K562 (cell line): ENCODE measurements around the gene KEL. TPM values are rescaled to one million over a fixed set of nuclear protein-coding genes. Genes with fewer than 3 reads are reported as not detected.

Experiments used
- ATAC-seq: fragments of 200-7000 bp; cut with Tn5 transposase; 3 replicates; pipeline ENCODE4 v1.9.1; 2020; ENCODE audit warnings: moderate library complexity
- BruUV-seq: library from RNA; stranded (reverse); fragments of 400-500 nt; replicated peaks from 2 replicates; lab custom pipeline; 2021; lab: Mats Ljungman, UMichigan
- CTCF ChIA-PET: fragments of 300-600 bp; formaldehyde crosslinking; extraction: SDS; loops from one replicate; lab custom pipeline; 2021; ENCODE audit warnings: low intra/inter-chr PET ratio; lab: Yijun Ruan, JAX
- POLR2A ChIA-PET: fragments of 300-600, 350-650 bp; sonication (Branson Sonifier 250); formaldehyde crosslinking; extraction: SDS; loops from one replicate; lab custom pipeline; 2021; ENCODE audit warnings: antibody characterized with exemption, inconsistent platforms; lab: Yijun Ruan, JAX
- DNase-seq, 4 experiments: peaks; one replicate each; pipeline versions ENCODE4 v3.0.0 to v3.0.0-alpha.2; 2011 to 2018; ENCODE audit warnings: low spot score in 3 of 4, mixed read lengths in 3 of 4; ENCODE audit errors: extremely low read depth in 1 of 4
- FAIRE-seq: peaks from 2 replicates; lab custom pipeline; 2011; peaks lifted over from hg19 to GRCh38; lab: Jason Lieb, UNC
- H2AFZ ChIP-seq: 2 replicates; pipeline ENCODE4 v1.6.0; 2011; ENCODE audit warnings: low read depth, low read length, control low read depth, inconsistent platforms
- H3K27ac ChIP-seq: fragments of 200-600 bp; 3 replicates; pipeline ENCODE4 v1.8.0; 2011; ENCODE audit warnings: low read depth, mild to moderate bottlenecking, control low read depth, inconsistent platforms, low read length, moderate library complexity, mixed read lengths; ENCODE audit errors: extremely low read depth
- H3K27me3 ChIP-seq, 2 experiments: fragments of 300-600 bp in 1 of 2; 2 replicates in 1 of 2; 3 replicates in 1 of 2; pipeline versions ENCODE4 v1.6.0 to v1.8.0; 2011; ENCODE audit warnings: inconsistent platforms in 2 of 2, low read length in 2 of 2, mild to moderate bottlenecking in 1 of 2, mixed read lengths in 1 of 2, moderate library complexity in 1 of 2; ENCODE audit not compliant: control insufficient read depth in 2 of 2, insufficient read depth in 2 of 2
- H3K36me3 ChIP-seq: fragments of 300-600 bp; 3 replicates; pipeline ENCODE4 v1.8.0; 2011; ENCODE audit warnings: mild to moderate bottlenecking, low read length, inconsistent platforms; ENCODE audit not compliant: control insufficient read depth, insufficient read depth
- H3K4me1 ChIP-seq, 2 experiments: fragments of 200-600 bp in 1 of 2; replicated peaks in 1 of 2; 2 replicates in 1 of 2; 3 replicates in 1 of 2; pipeline versions ENCODE4 v1.5.1 to v1.8.0; 2011; ENCODE audit warnings: inconsistent platforms in 2 of 2, low read length in 2 of 2, mild to moderate bottlenecking in 1 of 2, mixed read lengths in 1 of 2, moderate library complexity in 1 of 2; ENCODE audit not compliant: control insufficient read depth in 2 of 2, insufficient read depth in 2 of 2
- H3K4me2 ChIP-seq: 2 replicates; pipeline ENCODE4 v1.6.1; 2011; ENCODE audit warnings: low read length, control low read depth, inconsistent platforms, mixed read lengths; ENCODE audit not compliant: insufficient read depth
- H3K4me3 ChIP-seq: fragments of 200-600 bp; sonication (generic), shearing (Covaris generic); 2 replicates; pipeline ENCODE4 v1.5.1; 2016; ENCODE audit warnings: control low read depth, inconsistent platforms
- H3K79me2 ChIP-seq: fragments of 200-600 bp; 3 replicates; pipeline ENCODE4 v1.8.0; 2011; ENCODE audit warnings: low read length, inconsistent platforms; ENCODE audit not compliant: control insufficient read depth, insufficient read depth
- H3K9ac ChIP-seq, 2 experiments: 2 replicates each; pipeline versions ENCODE4 v1.6.0 to v1.6.1; 2011; ENCODE audit warnings: low read depth in 2 of 2, low read length in 2 of 2, control low read depth in 1 of 2, inconsistent platforms in 1 of 2, mild to moderate bottlenecking in 1 of 2, mixed read lengths in 1 of 2; ENCODE audit not compliant: insufficient read depth in 1 of 2
- H3K9me1 ChIP-seq: one replicate; pipeline ENCODE4 v1.6.0; 2011; ENCODE audit warnings: inconsistent platforms, mild to moderate bottlenecking, low read length, moderate library complexity; ENCODE audit not compliant: control insufficient read depth, insufficient read depth
- H3K9me3 ChIP-seq: replicated peaks from 2 replicates; pipeline ENCODE4 v1.5.1; 2011; ENCODE audit warnings: low read depth, low read length, inconsistent platforms; ENCODE audit not compliant: control insufficient read depth, insufficient read depth
- H4K20me1 ChIP-seq: replicated peaks from 2 replicates; pipeline ENCODE4 v1.6.1; 2011; ENCODE audit warnings: low read length, inconsistent platforms, mixed read lengths; ENCODE audit not compliant: control insufficient read depth, insufficient read depth
- ATF1 ChIP-seq, 2 experiments: fragments of 450-650 bp in 1 of 2; IDR thresholded peaks; 2 replicates each; pipeline ENCODE4 v1.6.1; 2016; ENCODE audit warnings: missing compliant biosample characterization in 1 of 2, missing genetic modification characterization in 1 of 2
- CTBP1 ChIP-seq: fragments of 450-650 bp; IDR thresholded peaks from 2 replicates; pipeline ENCODE4 v1.6.1; 2016; ENCODE audit warnings: borderline replicate concordance
- ETV5 ChIP-seq: sonication (generic); formaldehyde crosslinking; IDR thresholded peaks from 2 replicates; pipeline ENCODE4 v1.4.0; 2020; ENCODE audit warnings: low read depth, mild to moderate bottlenecking, missing genetic modification reagents
- JUND ChIP-seq, 2 experiments: IDR thresholded peaks; 2 replicates in 1 of 2; 3 replicates in 1 of 2; pipeline ENCODE4 v1.6.1; 2011; ENCODE audit warnings: borderline replicate concordance in 2 of 2, low read depth in 2 of 2, low read length in 2 of 2, improper control_type of control experiment in 1 of 2, missing biosample characterization in 1 of 2, missing genetic modification characterization in 1 of 2, missing genetic modification reagents in 1 of 2
- KAT8 ChIP-seq: fragments of 450-650 bp; IDR thresholded peaks from 2 replicates; pipeline ENCODE4 v1.6.1; 2016; ENCODE audit warnings: low read depth, mild to moderate bottlenecking
- NR2C1 ChIP-seq, 2 experiments: fragments of 450-650 bp; IDR thresholded peaks; 2 replicates each; pipeline ENCODE4 v1.6.1; 2017; ENCODE audit warnings: mild to moderate bottlenecking in 2 of 2, antibody characterized with exemption in 1 of 2, inconsistent platforms in 1 of 2, missing compliant biosample characterization in 1 of 2, missing genetic modification characterization in 1 of 2
- PHB ChIP-seq: fragments of 250-450 bp; sonication (Bioruptor Pico); IDR thresholded peaks from 2 replicates; pipeline ENCODE4 v1.5.0; 2021
- SPI1 ChIP-seq: IDR thresholded peaks from 2 replicates; pipeline ENCODE4 v1.6.1; 2011; ENCODE audit warnings: low read depth, low read length, control low read depth, borderline replicate concordance
- TFAM ChIP-seq: fragments of 250-450 bp; sonication (Bioruptor Pico); conservative IDR thresholded peaks from 2 replicates; pipeline ENCODE4 v1.5.0; 2021; ENCODE audit warnings: mild to moderate bottlenecking, moderate library complexity
- TFAP4 ChIP-seq: sonication (generic); formaldehyde crosslinking; IDR thresholded peaks from 2 replicates; pipeline ENCODE4 v1.8.0; 2022; ENCODE audit warnings: missing genetic modification reagents, mild to moderate bottlenecking, moderate library complexity, borderline replicate concordance
- YY1 ChIP-seq, 3 experiments: IDR thresholded peaks; 2 replicates each; pipeline ENCODE4 v1.6.1; 2011; ENCODE audit warnings: low read length in 2 of 3, mild to moderate bottlenecking in 2 of 3, moderate library complexity in 2 of 3, borderline replicate concordance in 1 of 3, control low read depth in 1 of 3, low read depth in 1 of 3; ENCODE audit not compliant: insufficient read depth in 3 of 3, insufficient replicate concordance in 2 of 3, control insufficient read depth in 1 of 3, insufficient read length in 1 of 3; ENCODE audit errors: extremely low read depth in 1 of 3
- ZBTB8A ChIP-seq: fragments of 450-650 bp; IDR thresholded peaks from 2 replicates; pipeline ENCODE4 v1.6.1; 2018; ENCODE audit warnings: mild to moderate bottlenecking, moderate library complexity; ENCODE audit not compliant: partially characterized antibody
- ZNF133 ChIP-seq: fragments of 250-450 bp; sonication (Bioruptor Pico); IDR thresholded peaks from 2 replicates; pipeline ENCODE4 v1.4.0; 2020; ENCODE audit warnings: mild to moderate bottlenecking
- WGBS: fragments of 100-300 bp; shearing (Covaris generic); methylation state at CpG from one replicate; pipeline ENCODE4 v1.1.6; 2016; ENCODE audit warnings: low coverage, mixed read lengths; ENCODE audit not compliant: insufficient coverage; ENCODE audit errors: missing lambda C conversion rate; 5-methylcytosine and 5-hydroxymethylcytosine counted together
- in situ Hi-C: fragments of 300-500 bp; cut with MboI; formaldehyde crosslinking; loops from 4 replicates; pipeline ENCODE4 v1.15.0; 2018; ENCODE audit warnings: inconsistent platforms, mixed read lengths
- intact Hi-C: fragments of 100-400 bp; cut with micrococcal nuclease; formaldehyde crosslinking; loops from 2 replicates; pipeline ENCODE4 v1.14.2; 2022
- polyA plus RNA-seq, 8 experiments: library from polyadenylated mRNA; depleted of rRNA in 4 of 8; stranded (reverse) in 5 of 8; unstranded in 3 of 8; fragments of >200 nt; fragmentation: Nextera tagmentation in 2 of 8; fragmentation: Illumina TruSeq in 1 of 8; extraction: Ambion mirVana in 2 of 8; extraction: Trizol in 1 of 8; gene quantifications; 2 replicates each; pipeline versions ENCODE4 v1.2.1 to v1.2.3, GENCODE V29; 2011 to 2014; ENCODE audit warnings: inconsistent platforms in 1 of 8, missing spikeins in 1 of 8
- total RNA-seq, 7 experiments: library from RNA; depleted of rRNA in 6 of 7; stranded (reverse); fragments of >200 nt in 6 of 7; fragmentation: Illumina TruSeq in 2 of 7; extraction: Trizol in 2 of 7; gene quantifications; 2 replicates each; pipeline versions ENCODE4 v1.2.1 to v1.2.3, GENCODE V29; 2011 to 2021; ENCODE audit warnings: low replicate concordance in 1 of 7
- TF ChIP-seq, protein P1 (sequence below): fragments of 250-450 bp; sonication (Bioruptor Pico); IDR thresholded peaks from 2 replicates; pipeline ENCODE4 v1.5.0; 2021; ENCODE audit warnings: mild to moderate bottlenecking, borderline replicate concordance
- TF ChIP-seq, protein P2 (sequence below): sonication (generic); formaldehyde crosslinking; IDR thresholded peaks from 2 replicates; pipeline ENCODE4 v1.8.1; 2023; ENCODE audit warnings: mild to moderate bottlenecking, missing genetic modification reagents

The KEL gene
- total and polyA plus RNA-seq, 9 of the 15 experiments (the other 6 are each of a cell fraction or from before 2014, with no cell fraction given) = 9.0 to 47.4 (median 22.2) TPM

- in situ Hi-C loops = no loop called here
- H3K4me2 ChIP-seq = peak overlapping the region; percentile 40; the same call in 1 of the 2 replicates
Measured at GRCh38 chr7:142957723-142958122, 4.4 kb downstream of the KEL start.

More at GRCh38 chr7:142957723-142958122, 4.4 kb downstream of the KEL start:
- no peaks in the 10 kb centered on the region for H3K9me1 ChIP-seq
- H4K20me1 ChIP-seq = peaks cover 15% of the 10 kb centered on the region
- H3K9ac ChIP-seq = peak overlapping the region in 1 of 2 experiments; percentile 63; a peak in 1 of 4 replicates
- no peak for TF ChIP-seq PHB (CRISPR knock-in tag)
- peak; percentile 77 for TF ChIP-seq SPI1
- TF ChIP-seq, protein P1, sequence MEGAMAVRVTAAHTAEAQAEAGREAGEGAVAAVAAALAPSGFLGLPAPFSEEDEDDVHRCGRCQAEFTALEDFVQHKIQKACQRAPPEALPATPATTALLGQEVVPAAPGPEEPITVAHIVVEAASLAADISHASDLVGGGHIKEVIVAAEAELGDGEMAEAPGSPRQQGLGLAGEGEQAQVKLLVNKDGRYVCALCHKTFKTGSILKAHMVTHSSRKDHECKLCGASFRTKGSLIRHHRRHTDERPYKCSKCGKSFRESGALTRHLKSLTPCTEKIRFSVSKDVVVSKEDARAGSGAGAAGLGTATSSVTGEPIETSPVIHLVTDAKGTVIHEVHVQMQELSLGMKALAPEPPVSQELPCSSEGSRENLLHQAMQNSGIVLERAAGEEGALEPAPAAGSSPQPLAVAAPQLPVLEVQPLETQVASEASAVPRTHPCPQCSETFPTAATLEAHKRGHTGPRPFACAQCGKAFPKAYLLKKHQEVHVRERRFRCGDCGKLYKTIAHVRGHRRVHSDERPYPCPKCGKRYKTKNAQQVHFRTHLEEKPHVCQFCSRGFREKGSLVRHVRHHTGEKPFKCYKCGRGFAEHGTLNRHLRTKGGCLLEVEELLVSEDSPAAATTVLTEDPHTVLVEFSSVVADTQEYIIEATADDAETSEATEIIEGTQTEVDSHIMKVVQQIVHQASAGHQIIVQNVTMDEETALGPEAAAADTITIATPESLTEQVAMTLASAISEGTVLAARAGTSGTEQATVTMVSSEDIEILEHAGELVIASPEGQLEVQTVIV (CRISPR knock-in tag) = no peak
- peak in 1 of 3 experiments; percentile 1 for TF ChIP-seq YY1 (IDR thresholded peaks at IDR 0.05; ENCODE audit: borderline replicate concordance in 1 of 3, control insufficient read depth in 1 of 3, extremely low read depth in 1 of 3, insufficient read depth in 3 of 3, insufficient read length in 1 of 3, insufficient replicate concordance in 2 of 3, low read depth in 1 of 3, low read length in 2 of 3)
- TF ChIP-seq, protein P2, sequence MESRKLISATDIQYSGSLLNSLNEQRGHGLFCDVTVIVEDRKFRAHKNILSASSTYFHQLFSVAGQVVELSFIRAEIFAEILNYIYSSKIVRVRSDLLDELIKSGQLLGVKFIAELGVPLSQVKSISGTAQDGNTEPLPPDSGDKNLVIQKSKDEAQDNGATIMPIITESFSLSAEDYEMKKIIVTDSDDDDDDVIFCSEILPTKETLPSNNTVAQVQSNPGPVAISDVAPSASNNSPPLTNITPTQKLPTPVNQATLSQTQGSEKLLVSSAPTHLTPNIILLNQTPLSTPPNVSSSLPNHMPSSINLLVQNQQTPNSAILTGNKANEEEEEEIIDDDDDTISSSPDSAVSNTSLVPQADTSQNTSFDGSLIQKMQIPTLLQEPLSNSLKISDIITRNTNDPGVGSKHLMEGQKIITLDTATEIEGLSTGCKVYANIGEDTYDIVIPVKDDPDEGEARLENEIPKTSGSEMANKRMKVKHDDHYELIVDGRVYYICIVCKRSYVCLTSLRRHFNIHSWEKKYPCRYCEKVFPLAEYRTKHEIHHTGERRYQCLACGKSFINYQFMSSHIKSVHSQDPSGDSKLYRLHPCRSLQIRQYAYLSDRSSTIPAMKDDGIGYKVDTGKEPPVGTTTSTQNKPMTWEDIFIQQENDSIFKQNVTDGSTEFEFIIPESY (CRISPR knock-in tag) = peak; percentile 74
- TF ChIP-seq JUND (IDR thresholded peaks at IDR 0.05; ENCODE audit: borderline replicate concordance, low read depth, low read length) = no peak
- TF ChIP-seq JUND (tag; IDR thresholded peaks at IDR 0.05; ENCODE audit: borderline replicate concordance, low read depth, low read length) = 0 out of 3 replicates have a peak, but pooled peaks have one; percentile 25
- TF ChIP-seq TFAP4 (CRISPR knock-in tag) = peak; percentile 43
- TF ChIP-seq TFAM = no peak
- peak; percentile 28; the same call in 1 of the 2 replicates for TF ChIP-seq ETV5 (CRISPR knock-in tag)
- TF ChIP-seq ATF1 (CRISPR knock-in tag; IDR thresholded peaks at IDR 0.05) = no peak
- TF ChIP-seq ATF1 (tag; IDR thresholded peaks at IDR 0.05) = 0 out of 2 replicates have a peak, but pooled peaks have one; percentile 4
- no peak for TF ChIP-seq NR2C1 (IDR thresholded peaks at IDR 0.05)
- TF ChIP-seq NR2C1 (tag; IDR thresholded peaks at IDR 0.05) = 0 out of 2 replicates have a peak, but pooled peaks have one; percentile 43
- peak; percentile 33 for TF ChIP-seq CTBP1
- no peak for TF ChIP-seq ZBTB8A
- no peak for TF ChIP-seq KAT8
- TF ChIP-seq ZNF133 = no peak
- no peak overlapping the region for H2AFZ ChIP-seq
- H3K27ac ChIP-seq = no peak overlapping the region
- H3K27me3 ChIP-seq = no peaks in the 10 kb centered on the region
- no TSS peak for BruUV-seq
- CTCF ChIA-PET = no interaction called here
- POLR2A ChIA-PET = no interaction called here
- no peak for DNase-seq
- peaks cover 25% of the 10 kb centered on the region for H3K79me2 ChIP-seq
- no peak for ATAC-seq
- peaks cover 32 to 53% of the 10 kb centered on the region in 2 experiments for H3K4me1 ChIP-seq
- no peak for FAIRE-seq
- H3K36me3 ChIP-seq = peaks cover 73% of the 10 kb centered on the region
- no peaks in the 10 kb centered on the region for H3K9me3 ChIP-seq
- H3K4me3 ChIP-seq = no peak overlapping the region
- 43% methylated on average over 8 of the region's 8 CpGs for WGBS
- intact Hi-C loops = no loop called here
